ENCODE measurements around the gene COMMD1. TPM values are rescaled to one million over a fixed set of nuclear protein-coding genes. Genes with fewer than 3 reads are reported as not detected.

COMMD1 gene
- polyA plus RNA-seq, 1 of the 3 experiments (the other 2 are of a cell fraction): 32.5 TPM

GRCh38 chr2:62010632-62011256 lies 105.3 kb downstream of the COMMD1 start:
- H2AFZ ChIP-seq (ENCODE audit: low read depth): no peak overlapping the region
- no peaks in the 10 kb centered on the region for H3K36me3 ChIP-seq (replicated peaks in 1 of 2; ENCODE audit: control insufficient read depth in 1 of 2, insufficient read depth in 2 of 2, low read length in 1 of 2)
- H3K4me3 ChIP-seq (ENCODE audit: low read depth in 2 of 2, low read length in 1 of 2): no peak overlapping the region
- POLR2A ChIA-PET: no interaction called here
- 91% methylated on average over 3 of the region's 3 CpGs for WGBS (ENCODE audit: low lambda C conversion rate)
- H3K4me1 ChIP-seq (ENCODE audit: control insufficient read depth in 1 of 2, insufficient read depth in 2 of 2, low read depth in 1 of 2, low read length in 1 of 2): peaks cover 0 to 4% of the 10 kb centered on the region in 2 experiments; a peak in 2 of 4 replicates
- peaks cover 3% of the 10 kb centered on the region for H3F3A ChIP-seq (replicated peaks; ENCODE audit: insufficient read depth)
- no peak for TF ChIP-seq JUND (IDR thresholded peaks at IDR 0.05)
- no peak for TF ChIP-seq RCOR1 (IDR thresholded peaks at IDR 0.05; ENCODE audit: low read length)
- no peak for TF ChIP-seq EZH2phosphoT487 (IDR thresholded peaks at IDR 0.05; ENCODE audit: borderline replicate concordance, low read depth)
- no peak for TF ChIP-seq RFX5 (IDR thresholded peaks at IDR 0.05; ENCODE audit: low read length)
- TF ChIP-seq GABPA (IDR thresholded peaks at IDR 0.05; ENCODE audit: low read depth): no peak
- TF ChIP-seq FOSL2 (IDR thresholded peaks at IDR 0.05; ENCODE audit: borderline replicate concordance, low read depth): no peak
- no peak for TF ChIP-seq RXRA (IDR thresholded peaks at IDR 0.05; ENCODE audit: borderline replicate concordance, low read depth)
- no peak for TF ChIP-seq TCF12 (IDR thresholded peaks at IDR 0.05)
- no peak for TF ChIP-seq CTCF (IDR thresholded peaks at IDR 0.05)
- TF ChIP-seq EP300 (IDR thresholded peaks at IDR 0.05; ENCODE audit: borderline replicate concordance in 1 of 2, low read depth in 1 of 2, low read length in 1 of 2): no peak
- no peak for TF ChIP-seq SIN3A (IDR thresholded peaks at IDR 0.05; ENCODE audit: borderline replicate concordance, low read depth, low read length)
- no peak for TF ChIP-seq GATA2 (CRISPR knock-in tag; IDR thresholded peaks at IDR 0.05)
- no peak for TF ChIP-seq POLR2AphosphoS5 (IDR thresholded peaks at IDR 0.05; ENCODE audit: low read depth, low read length)
- no peak overlapping the region for H3K4me2 ChIP-seq
- H3K27me3 ChIP-seq (ENCODE audit: insufficient read depth): no peaks in the 10 kb centered on the region
- H3K9ac ChIP-seq: no peak overlapping the region
- H3K9me3 ChIP-seq: no peaks in the 10 kb centered on the region
- DNase-seq: no peak
- no peaks in the 10 kb centered on the region for H4K20me1 ChIP-seq (ENCODE audit: insufficient read depth)
- CTCF ChIA-PET: no interaction called here
- no peaks in the 10 kb centered on the region for H3K79me2 ChIP-seq (ENCODE audit: insufficient read depth)
- no peaks in the 10 kb centered on the region for H3K9me2 ChIP-seq
- no peak overlapping the region for H3K27ac ChIP-seq (ENCODE audit: low read depth in 2 of 2, low read length in 1 of 2)

GRCh38 chr2:62013641-62014040 lies 108.2 kb downstream of the COMMD1 start:
- H3K9me2 ChIP-seq: no peaks in the 10 kb centered on the region
- no peak for TF ChIP-seq CTCF (IDR thresholded peaks at IDR 0.05)
- no peak for TF ChIP-seq FOXJ3 (CRISPR knock-in tag; IDR thresholded peaks at IDR 0.05)
- no peak for TF ChIP-seq YY1 (IDR thresholded peaks at IDR 0.05; ENCODE audit: low read depth)
- no peak for TF ChIP-seq FOSL2 (IDR thresholded peaks at IDR 0.05; ENCODE audit: borderline replicate concordance, low read depth)
- no peak for TF ChIP-seq FOXM1 (IDR thresholded peaks at IDR 0.05; ENCODE audit: low read depth)
- no peak for TF ChIP-seq IRF3 (IDR thresholded peaks at IDR 0.05; ENCODE audit: low read depth, low read length)
- TF ChIP-seq NRF1 (IDR thresholded peaks at IDR 0.05; ENCODE audit: low read depth, low read length): no peak
- TF ChIP-seq EZH2phosphoT487 (IDR thresholded peaks at IDR 0.05; ENCODE audit: borderline replicate concordance, low read depth): no peak
- no peak for TF ChIP-seq USF2 (IDR thresholded peaks at IDR 0.05; ENCODE audit: borderline replicate concordance, low read depth, low read length)
- no peak for TF ChIP-seq TCF12 (IDR thresholded peaks at IDR 0.05)
- peaks cover 0 to 4% of the 10 kb centered on the region in 2 experiments; a peak in 2 of 4 replicates for H3K4me1 ChIP-seq (ENCODE audit: control insufficient read depth in 1 of 2, insufficient read depth in 2 of 2, low read depth in 1 of 2, low read length in 1 of 2)
- H3K9ac ChIP-seq: no peak overlapping the region
- ChIA-PET CTCF (interaction anchor here (1.3 kb wide), 1 partner anchor 14 kb away, joined by 4 read pairs; no protein-coding TSS in a partner anchor), POLR2A (no interaction called here)
- no peaks in the 10 kb centered on the region for H3K27me3 ChIP-seq (ENCODE audit: insufficient read depth)
- no peak for DNase-seq
- H3K27ac ChIP-seq (ENCODE audit: low read depth in 2 of 2, low read length in 1 of 2): no peak overlapping the region
- no peaks in the 10 kb centered on the region for H3F3A ChIP-seq (replicated peaks; ENCODE audit: insufficient read depth)
- H3K79me2 ChIP-seq (ENCODE audit: insufficient read depth): no peaks in the 10 kb centered on the region
- H3K36me3 ChIP-seq (replicated peaks in 1 of 2; ENCODE audit: control insufficient read depth in 1 of 2, insufficient read depth in 2 of 2, low read length in 1 of 2): no peaks in the 10 kb centered on the region
- H4K20me1 ChIP-seq (ENCODE audit: insufficient read depth): no peaks in the 10 kb centered on the region
- H3K4me2 ChIP-seq: no peak overlapping the region
- no peaks in the 10 kb centered on the region for H3K9me3 ChIP-seq
- H2AFZ ChIP-seq (ENCODE audit: low read depth): no peak overlapping the region
- H3K4me3 ChIP-seq (ENCODE audit: low read depth in 2 of 2, low read length in 1 of 2): no peak overlapping the region
